Stimulated activated CD8-positive, alpha-beta memory T cell treated with anti-CD3 and anti-CD28 coated beads, Interleukin-12 subunit alpha, Interleukin-12 subunit beta, amount 100 ng/mL, for 1 hour (primary cell): ENCODE data around the gene LHX4.
"Not testable (repeated sequence)": the region's sequence is repeated elsewhere in the genome, so short reads cannot be mapped to it uniquely, and the experiment has no call there.

ENCODE experiments used
- DNase-seq: peaks from one replicate; pipeline ENCODE4 v3.0.0-alpha.2; 2020; ENCODE audit warnings: low read depth

LHX4 gene

DNA sequence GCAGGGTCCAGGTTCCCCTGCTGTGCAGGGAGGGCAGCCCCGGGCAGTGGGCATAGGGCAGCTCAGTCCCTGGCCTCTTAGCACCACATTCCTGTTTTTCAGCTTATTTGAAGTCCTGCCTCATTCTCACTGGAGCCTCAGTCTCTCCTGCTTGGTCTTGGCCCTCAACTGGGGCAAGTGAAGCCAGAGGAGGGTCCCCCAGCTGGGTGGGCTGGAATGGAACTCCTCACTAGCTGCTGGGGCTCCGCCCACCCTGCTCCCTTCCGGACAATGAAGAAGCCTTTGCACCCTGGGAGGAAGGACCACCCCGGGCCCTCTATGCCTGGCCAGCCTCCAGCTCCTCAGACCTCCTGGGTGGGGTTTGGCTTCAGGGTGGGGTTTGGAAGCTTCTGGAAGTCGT, 32.8 kb upstream of the LHX4 start:
- DNase-seq = no peak

DNA sequence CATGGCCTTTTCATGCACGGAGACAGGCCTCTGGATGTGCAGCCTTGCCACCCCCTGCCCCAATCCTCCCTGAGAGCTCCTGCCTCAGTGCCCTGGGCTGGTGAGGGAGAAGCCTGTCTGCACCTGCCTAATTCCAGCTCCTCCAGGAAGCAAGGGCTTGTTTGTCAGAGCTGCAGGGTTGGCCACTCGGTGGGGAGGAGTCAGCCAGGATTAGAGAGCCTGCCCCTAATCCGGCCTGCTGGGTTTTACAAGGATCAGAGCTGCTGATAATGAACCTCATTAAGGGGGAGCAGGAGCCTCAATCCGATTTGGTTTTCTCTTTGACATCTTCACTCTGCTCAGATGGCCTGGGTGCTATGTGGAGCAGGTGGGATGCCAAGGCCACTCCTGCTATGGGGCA, 31.9 kb upstream of the LHX4 start:
- no peak for DNase-seq

- no peak for DNase-seq
Observed at GRCh38 chr1:180198611-180199010, 31.5 kb upstream of the LHX4 start.

GRCh38 chr1:180199018-180199417, 31.0 kb upstream of the LHX4 start:
- no peak for DNase-seq

DNA sequence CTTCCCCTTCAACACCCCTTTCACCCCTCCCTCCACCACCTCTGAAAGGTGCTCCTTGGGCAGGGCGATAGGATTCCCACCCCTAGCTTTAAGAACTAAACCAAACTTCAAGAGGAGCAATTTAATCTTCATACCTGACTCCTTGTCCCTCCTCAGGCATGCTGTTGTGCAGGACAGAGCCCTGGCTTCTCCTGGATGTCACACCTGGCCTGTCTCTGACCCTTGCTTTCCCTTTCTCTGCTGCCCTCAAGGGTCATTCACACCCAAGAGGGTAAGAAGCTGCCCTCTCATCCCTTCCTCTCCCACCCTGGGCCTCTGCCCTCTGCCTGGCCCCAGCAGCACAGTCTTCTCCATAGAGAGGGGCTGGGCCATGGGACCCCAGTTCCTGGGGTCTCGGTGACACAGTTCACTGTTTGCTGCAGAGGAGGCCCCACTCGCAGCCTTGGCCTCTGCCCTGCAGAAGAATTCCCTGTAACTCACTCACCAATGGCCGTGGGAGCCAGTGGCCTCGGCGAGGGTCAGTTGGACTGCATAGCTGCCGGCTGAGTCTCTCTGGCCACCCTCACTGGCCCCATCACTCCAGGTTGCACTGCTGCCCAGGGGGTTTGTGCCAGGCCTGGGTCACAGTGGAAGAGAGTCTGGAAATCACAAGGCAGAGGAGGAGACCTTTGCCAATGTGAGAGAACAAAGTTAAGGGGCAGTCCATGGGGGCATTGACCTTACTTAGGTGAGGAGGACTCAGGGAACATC, 28.4 kb upstream of the LHX4 start:
- no peak for DNase-seq

DNA sequence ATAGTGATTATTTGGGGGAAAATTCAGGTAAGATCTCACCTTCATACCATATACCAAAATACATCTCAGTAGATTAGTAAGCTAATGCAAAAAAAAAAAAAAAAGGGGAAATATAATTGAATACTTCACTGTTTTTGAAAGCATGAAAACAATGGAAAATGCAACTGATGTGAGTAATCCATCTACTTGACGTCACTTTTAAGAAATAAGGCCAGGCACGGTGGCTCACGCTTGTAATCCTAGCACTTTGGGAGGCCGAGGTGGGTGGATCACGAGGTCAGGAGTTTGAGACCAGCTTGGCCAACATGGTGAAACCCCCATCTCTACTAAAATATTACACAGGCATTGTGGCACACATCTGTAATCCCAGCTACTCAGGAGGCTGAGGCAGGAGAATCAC, 27.5 kb upstream of the LHX4 start:
- not testable (repeated sequence) for DNase-seq

- DNase-seq = no peak
Observed at GRCh38 chr1:180204231-180204630, 25.8 kb upstream of the LHX4 start.

GRCh38 chr1:180206581-180206980, 23.5 kb upstream of the LHX4 start:
- no peak for DNase-seq

DNA sequence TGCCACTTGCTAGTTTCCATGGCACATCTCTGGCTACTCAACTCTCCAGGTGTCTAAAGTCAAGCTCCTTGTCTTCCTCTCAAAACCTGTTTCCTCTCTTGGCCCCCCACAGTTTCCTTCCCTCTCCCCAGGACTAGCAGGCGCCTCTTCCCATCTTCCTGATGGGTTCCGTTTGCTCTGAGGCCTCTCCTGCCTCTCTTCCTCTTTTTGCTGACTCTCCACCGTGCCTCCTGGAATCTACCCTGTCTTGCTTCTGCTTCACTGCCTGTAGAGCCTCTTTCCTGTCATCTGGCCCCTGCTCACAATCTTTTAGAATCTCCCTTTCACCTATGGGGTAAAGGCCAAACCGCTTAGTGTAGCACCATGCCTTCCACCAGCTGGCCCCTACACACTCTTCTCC, 21.8 kb upstream of the LHX4 start:
- DNase-seq = no peak

DNA sequence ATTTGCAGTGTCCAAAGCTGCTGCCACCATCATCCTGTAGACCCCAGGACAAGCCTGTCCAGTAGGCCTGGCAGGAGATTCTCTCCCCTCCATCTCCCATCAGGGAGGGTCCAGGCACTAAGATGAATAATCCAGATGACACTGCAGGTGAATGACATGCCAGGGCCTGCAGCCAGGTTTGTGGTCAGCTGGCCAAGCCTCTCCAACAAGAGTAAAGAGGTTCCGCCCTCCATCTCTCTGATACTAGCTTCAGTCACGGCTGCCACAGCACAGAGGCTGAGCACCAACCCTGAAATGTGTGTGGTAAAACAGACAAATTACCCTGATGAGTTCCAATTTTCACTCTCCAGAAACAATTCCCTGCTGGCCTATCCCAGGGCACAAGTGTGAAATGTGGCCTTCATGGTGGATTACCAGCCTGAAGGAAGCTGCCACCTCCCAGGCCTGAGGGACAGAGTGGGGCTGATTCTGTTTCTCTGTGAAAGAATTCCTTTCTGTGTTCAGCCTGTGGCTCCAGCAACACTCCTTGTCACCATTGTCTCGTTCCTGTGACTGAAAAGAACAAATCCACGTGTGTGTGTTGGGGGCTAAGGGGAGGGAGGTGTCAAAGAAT, 19.9 kb upstream of the LHX4 start:
- DNase-seq = no peak

GRCh38 chr1:180211156-180211859, 18.8 kb upstream of the LHX4 start:
- no peak for DNase-seq

GRCh38 chr1:180211860-180212229, 18.2 kb upstream of the LHX4 start:
- DNase-seq = no peak

GRCh38 chr1:180213401-180214170, 16.5 kb upstream of the LHX4 start:
- no peak for DNase-seq

GRCh38 chr1:180215856-180216625, 14.0 kb upstream of the LHX4 start:
- DNase-seq = no peak

DNA sequence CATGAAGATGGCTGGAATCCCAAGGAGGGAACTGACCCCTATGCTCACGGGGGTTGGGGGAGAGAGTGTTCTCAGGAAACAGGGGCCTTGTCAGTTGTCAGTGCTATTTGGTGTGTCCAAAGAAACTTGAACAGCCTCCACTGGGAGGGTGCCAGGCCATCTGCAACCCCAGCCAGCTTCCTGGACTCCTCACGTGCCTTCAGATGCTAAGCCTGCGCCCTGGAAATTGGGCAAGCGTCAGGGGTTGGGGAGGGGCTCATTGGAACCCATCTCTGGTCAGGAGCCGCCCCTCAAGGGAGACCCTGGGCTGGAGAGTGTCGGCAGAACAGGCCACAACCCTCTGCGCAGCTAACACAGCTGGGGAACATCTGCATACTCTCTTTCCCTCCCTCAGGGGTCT, 13.1 kb upstream of the LHX4 start:
- DNase-seq = no peak

DNA sequence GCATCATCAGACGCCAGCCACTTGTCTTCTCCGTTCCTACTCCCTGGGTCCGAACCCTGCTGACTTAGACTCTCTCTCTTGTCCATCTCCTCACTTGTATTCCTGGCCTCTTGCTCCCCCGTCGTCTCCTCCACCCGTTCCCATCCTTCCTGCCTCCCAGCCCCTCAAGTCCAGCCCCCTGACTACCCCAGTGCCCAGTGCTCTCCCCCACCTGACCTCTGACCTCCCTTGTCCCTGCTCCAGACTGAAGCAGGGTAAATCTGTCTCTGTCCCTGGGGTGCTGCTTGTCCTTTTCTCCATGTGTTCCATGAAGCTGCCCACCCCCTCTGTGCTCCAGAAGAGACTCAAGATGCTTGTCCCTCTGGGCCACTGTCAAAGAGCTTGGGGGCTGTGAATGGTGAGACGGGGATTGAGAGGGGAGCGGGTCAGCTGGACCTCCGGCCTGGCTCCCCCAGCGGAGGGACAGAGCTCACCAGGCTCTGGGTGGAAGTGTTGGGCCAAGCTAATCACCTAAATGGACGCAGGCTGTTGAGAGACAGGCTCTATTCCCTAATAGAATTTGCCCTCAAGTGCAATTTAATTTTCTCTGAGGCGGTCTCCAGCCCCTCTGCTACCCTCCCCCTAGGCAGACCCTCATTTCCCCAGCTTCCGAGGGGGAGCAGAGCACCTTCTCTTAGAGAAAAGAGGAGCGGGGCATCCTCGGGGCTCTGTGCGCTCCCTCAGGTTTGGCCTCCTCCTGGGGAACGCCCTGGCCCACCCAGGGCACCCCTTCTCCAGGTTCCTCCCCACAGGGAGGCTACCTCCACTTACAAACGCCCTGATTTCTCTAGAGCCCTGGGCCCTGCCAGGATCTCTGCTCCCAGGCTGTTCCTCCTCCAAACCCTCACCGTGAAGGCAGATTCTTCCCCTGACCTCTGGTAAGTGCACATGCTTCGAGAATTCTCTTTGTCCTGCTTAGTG, 11.0 kb upstream of the LHX4 start:
- DNase-seq = no peak

- DNase-seq = no peak
Observed at GRCh38 chr1:180219776-180220175, 10.3 kb upstream of the LHX4 start.

GRCh38 chr1:180221462-180221861, 8.6 kb upstream of the LHX4 start:
- no peak for DNase-seq

GRCh38 chr1:180224902-180225301, 5.2 kb upstream of the LHX4 start:
- DNase-seq = no peak

DNA sequence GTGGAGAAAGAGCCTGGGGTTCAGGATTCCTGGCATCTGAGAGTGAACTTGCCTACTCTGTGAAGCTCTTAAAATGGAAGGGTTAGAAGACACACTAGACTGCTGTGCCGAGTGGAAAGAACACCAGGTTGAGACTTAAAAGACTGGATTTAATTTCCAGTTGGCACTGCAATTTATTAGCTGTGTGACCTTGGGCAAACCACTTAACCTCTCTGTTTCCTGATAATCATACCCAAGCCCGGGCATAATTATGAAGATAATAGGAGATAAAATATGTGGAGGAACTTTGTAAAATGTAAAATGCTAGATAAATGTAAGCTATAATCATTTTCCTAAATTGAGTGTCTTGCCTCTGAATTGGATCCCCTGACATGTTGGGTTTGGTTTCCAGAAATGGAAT, 4.7 kb upstream of the LHX4 start:
- no peak for DNase-seq
